Hepatocyte (in vitro differentiated cells): ENCODE data around the gene POLR2E. TPM values are rescaled to one million over a fixed set of nuclear protein-coding genes. Genes with fewer than 3 reads are reported as not detected.

Source experiments
- DNase-seq: peaks from one replicate; pipeline ENCODE4 v3.0.0-alpha.2; 2016; ENCODE audit warnings: low spot score
- H2AFZ ChIP-seq: fragments of 200-600 bp; sonication (generic); 2 replicates; pipeline ENCODE4 v1.6.0; 2016; ENCODE audit warnings: antibody characterized with exemption, mild to moderate bottlenecking
- H3K27ac ChIP-seq: fragments of 200-600 bp; sonication (generic); 2 replicates; pipeline ENCODE4 v1.5.1; 2016; ENCODE audit warnings: mild to moderate bottlenecking
- H3K27me3 ChIP-seq: fragments of 200-600 bp; sonication (generic); 2 replicates; pipeline ENCODE4 v1.6.1; 2016
- H3K36me3 ChIP-seq: fragments of 200-600 bp; sonication (generic); replicated peaks from 2 replicates; pipeline ENCODE4 v1.5.1; 2016; ENCODE audit warnings: low read depth; ENCODE audit not compliant: insufficient read depth
- H3K4me1 ChIP-seq: fragments of 200-600 bp; sonication (generic); 2 replicates; pipeline ENCODE4 v1.5.1; 2016; ENCODE audit warnings: mild to moderate bottlenecking, moderate library complexity; ENCODE audit not compliant: insufficient read depth
- H3K4me2 ChIP-seq: fragments of 200-600 bp; sonication (generic); 2 replicates; pipeline ENCODE4 v1.6.0; 2016
- H3K4me3 ChIP-seq: fragments of 200-600 bp; sonication (generic); 2 replicates; pipeline ENCODE4 v1.5.1; 2016; ENCODE audit warnings: mild to moderate bottlenecking
- H3K79me2 ChIP-seq: fragments of 200-600 bp; sonication (generic); 2 replicates; pipeline ENCODE4 v1.6.0; 2017; ENCODE audit warnings: mild to moderate bottlenecking
- H3K9me2 ChIP-seq: fragments of 200-600 bp; sonication (generic); replicated peaks from 2 replicates; pipeline ENCODE4 v1.6.0; 2017; ENCODE audit warnings: mild to moderate bottlenecking; ENCODE audit not compliant: insufficient read depth
- H3K9me3 ChIP-seq: fragments of 200-600 bp; sonication (generic); 2 replicates; pipeline ENCODE4 v1.5.1; 2016; ENCODE audit warnings: low read depth, mild to moderate bottlenecking
- H4K20me1 ChIP-seq: fragments of 200-600 bp; sonication (generic); 2 replicates; pipeline ENCODE4 v1.6.0; 2016; ENCODE audit warnings: mild to moderate bottlenecking; ENCODE audit not compliant: insufficient read depth, poor library complexity, severe bottlenecking
- CTCF ChIP-seq: fragments of 200-600 bp; sonication (generic); IDR thresholded peaks from 2 replicates; pipeline ENCODE4 v1.5.1; 2016; ENCODE audit warnings: antibody characterized with exemption, mild to moderate bottlenecking; ENCODE audit not compliant: poor library complexity
- EZH2 ChIP-seq: fragments of 200-600 bp; sonication (generic); IDR thresholded peaks from 2 replicates; pipeline ENCODE4 v1.6.1; 2016; ENCODE audit warnings: antibody characterized with exemption, mild to moderate bottlenecking, borderline replicate concordance
- EZH2phosphoT487 ChIP-seq: fragments of 200-600 bp; sonication (generic); IDR thresholded peaks from one replicate; pipeline ENCODE4 v1.6.1; 2018; ENCODE audit warnings: antibody characterized with exemption, mild to moderate bottlenecking, low read depth, moderate library complexity; ENCODE audit not compliant: unreplicated experiment, severe bottlenecking
- WGBS: methylation state at CpG from one replicate; pipeline ENCODE4 v1.1.6; 2016; ENCODE audit warnings: low lambda C conversion rate; ENCODE audit errors: missing lambda C conversion rate; 5-methylcytosine and 5-hydroxymethylcytosine counted together
- polyA plus RNA-seq: library from polyadenylated mRNA; unstranded; fragments of >200 nt; fragmentation: Nextera tagmentation; extraction: Ambion mirVana; gene quantifications from 2 replicates; pipeline ENCODE4 v1.2.1, GENCODE V29; 2016
- total RNA-seq: library from RNA; depleted of rRNA; stranded (reverse); fragments of >200 nt; gene quantifications from 2 replicates; pipeline ENCODE4 v1.2.3, GENCODE V29; 2014

The POLR2E gene
- total and polyA plus RNA-seq, 2 experiments from 2014 or later, result 126 to 328 TPM

DNA sequence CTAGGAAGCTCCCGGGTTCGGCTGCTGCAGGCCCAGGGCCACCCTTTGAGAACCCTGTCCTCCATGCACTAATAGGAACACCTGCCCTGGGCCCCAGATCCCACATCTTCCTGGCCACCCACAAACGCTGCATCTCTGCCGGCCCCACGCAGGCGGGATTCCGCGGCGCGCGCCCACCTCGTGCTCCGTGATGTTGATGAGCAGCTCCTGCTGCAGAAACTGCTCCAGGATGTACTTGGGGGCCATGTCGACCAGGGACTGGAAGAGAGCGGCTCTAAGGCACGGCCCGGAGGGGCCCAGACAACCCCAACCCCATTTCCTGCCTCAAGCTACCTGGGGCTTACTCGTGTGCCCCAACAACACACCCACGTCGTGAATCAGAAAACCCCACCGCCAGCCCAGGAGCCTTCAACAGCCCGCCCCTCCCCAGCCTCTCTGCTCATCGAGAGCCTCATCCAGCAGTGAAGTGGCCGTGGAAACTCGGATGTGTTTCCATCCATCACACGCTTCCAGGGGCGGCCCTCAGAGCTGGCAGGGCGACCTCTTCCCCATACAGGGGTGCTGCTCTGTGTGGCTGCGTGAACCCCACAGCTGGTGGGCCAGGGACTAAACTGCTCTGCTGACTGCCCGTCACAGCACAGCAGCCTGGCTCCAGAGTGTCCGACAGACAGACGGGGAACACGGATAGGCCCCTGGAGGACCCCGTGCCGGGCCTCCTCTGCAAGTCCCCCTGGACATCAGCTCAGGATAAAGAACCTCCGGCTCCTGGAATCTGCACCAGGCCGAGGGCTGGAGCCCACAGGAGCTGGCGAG, 4.2 kb downstream of the POLR2E start:
- H3K4me3 ChIP-seq, result no peak overlapping the region
- H3K4me1 ChIP-seq, result peaks cover 9% of the 10 kb centered on the region
- H3K36me3 ChIP-seq, result no peaks in the 10 kb centered on the region
- no peak for DNase-seq
- no peaks in the 10 kb centered on the region for H3K9me2 ChIP-seq
- H4K20me1 ChIP-seq, result peaks cover 12% of the 10 kb centered on the region
- H2AFZ ChIP-seq, result no peak overlapping the region
- H3K9me3 ChIP-seq, result no peaks in the 10 kb centered on the region
- no peak overlapping the region for H3K27ac ChIP-seq
- no peak overlapping the region for H3K4me2 ChIP-seq
- H3K27me3 ChIP-seq, result no peaks in the 10 kb centered on the region
- WGBS, result 97% methylated on average over 32 of the region's 38 CpGs
- peaks cover 34% of the 10 kb centered on the region for H3K79me2 ChIP-seq
- TF ChIP-seq CTCF (no peak), EZH2phosphoT487 (no peak), EZH2 (no peak)

DNA sequence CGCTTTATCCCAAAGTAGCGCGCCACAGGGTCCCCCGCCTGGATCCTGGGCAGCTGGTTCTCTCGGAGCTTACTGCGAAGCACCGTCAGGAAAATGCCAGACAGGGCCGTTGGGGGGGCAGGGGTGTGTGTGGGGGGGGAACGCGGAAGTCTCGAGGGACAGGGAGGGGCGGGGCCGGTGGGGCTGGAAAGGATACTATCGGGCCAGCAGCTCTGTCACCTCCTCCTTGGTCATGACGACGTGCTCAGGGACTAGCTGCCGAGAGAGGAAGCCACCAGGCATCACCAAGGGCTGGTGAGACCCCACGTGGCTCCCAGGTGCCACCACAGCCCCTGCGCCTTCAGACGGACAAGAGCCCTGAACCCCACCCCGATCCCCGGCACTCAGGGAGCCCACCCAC, 5.3 kb downstream of the POLR2E start:
- Histone ChIP-seq H3K36me3 (no peaks in the 10 kb centered on the region), H4K20me1 (peaks cover 12% of the 10 kb centered on the region), H3K27me3 (no peaks in the 10 kb centered on the region), H3K4me1 (peaks cover 9% of the 10 kb centered on the region), H3K9me2 (no peaks in the 10 kb centered on the region), H3K9me3 (no peaks in the 10 kb centered on the region), H2AFZ (no peak overlapping the region), H3K79me2 (peaks cover 32% of the 10 kb centered on the region), H3K4me3 (no peak overlapping the region), H3K4me2 (no peak overlapping the region), H3K27ac (no peak overlapping the region)
- no peak for DNase-seq
- no peak for TF ChIP-seq CTCF
- TF ChIP-seq EZH2, result no peak
- no peak for TF ChIP-seq EZH2phosphoT487
- 97% methylated on average over 12 of the region's 22 CpGs for WGBS

- no peaks in the 10 kb centered on the region for H3K9me3 ChIP-seq
- H3K9me2 ChIP-seq, result no peaks in the 10 kb centered on the region
- H3K36me3 ChIP-seq, result no peaks in the 10 kb centered on the region
- H3K27ac ChIP-seq, result no peak overlapping the region
- DNase-seq, result no peak
- WGBS, result 97% methylated on average over 29 of the region's 32 CpGs
- TF ChIP-seq EZH2, result no peak
- no peak for TF ChIP-seq CTCF
- TF ChIP-seq EZH2phosphoT487, result no peak
- no peak overlapping the region for H3K4me2 ChIP-seq
- H3K79me2 ChIP-seq, result peaks cover 26% of the 10 kb centered on the region
- peaks cover 8% of the 10 kb centered on the region for H3K4me1 ChIP-seq
- H3K27me3 ChIP-seq, result no peaks in the 10 kb centered on the region
- H2AFZ ChIP-seq, result no peak overlapping the region
- peaks cover 6% of the 10 kb centered on the region for H4K20me1 ChIP-seq
- H3K4me3 ChIP-seq, result no peak overlapping the region
Measured at GRCh38 chr19:1089126-1089771, 5.9 kb downstream of the POLR2E start.
